HCEC 1CT (cell line): Measurements from ENCODE around the gene HSPA4L.
A peak's percentile ranks its signal among the peaks of the same experiment; 100 is the strongest.

ENCODE experiments used
- DNase-seq: peaks from one replicate; pipeline ENCODE4 v3.0.0-alpha.2; 2017

Gene HSPA4L

GRCh38 chr4:127783955-127784770, 2.0 kb downstream of the HSPA4L start:
- DNase-seq = no peak

- DNase-seq = no peak
Measured at GRCh38 chr4:127788517-127788916, 6.4 kb downstream of the HSPA4L start.

GRCh38 chr4:127791391-127791790, 9.3 kb downstream of the HSPA4L start:
- no peak for DNase-seq

GRCh38 chr4:127793528-127793927, 11.4 kb downstream of the HSPA4L start:
- DNase-seq = no peak

GRCh38 chr4:127799711-127800110, 17.6 kb downstream of the HSPA4L start:
- no peak for DNase-seq

- peak; percentile 1 for DNase-seq
Measured at GRCh38 chr4:127809173-127809800, 27.2 kb downstream of the HSPA4L start.

- no peak for DNase-seq
Measured at GRCh38 chr4:127810551-127810950, 28.4 kb downstream of the HSPA4L start.

GRCh38 chr4:127822430-127822829, 40.3 kb downstream of the HSPA4L start:
- no peak for DNase-seq

GRCh38 chr4:127828121-127828520, 46.0 kb downstream of the HSPA4L start:
- DNase-seq = no peak

GRCh38 chr4:127829014-127829413, 46.9 kb downstream of the HSPA4L start:
- DNase-seq = no peak

- no peak for DNase-seq
Measured at GRCh38 chr4:127832585-127832984, 50.5 kb downstream of the HSPA4L start.

- no peak for DNase-seq
Measured at GRCh38 chr4:127843704-127844600, 61.8 kb downstream of the HSPA4L start.

- no peak for DNase-seq
Measured at GRCh38 chr4:127844601-127845116, 62.5 kb downstream of the HSPA4L start.

GRCh38 chr4:127846061-127846460, 63.9 kb downstream of the HSPA4L start:
- no peak for DNase-seq

- DNase-seq = no peak
Measured at GRCh38 chr4:127846765-127847164, 64.6 kb downstream of the HSPA4L start.

GRCh38 chr4:127849505-127850234, 67.5 kb downstream of the HSPA4L start:
- DNase-seq = no peak

GRCh38 chr4:127852661-127853060, 70.5 kb downstream of the HSPA4L start:
- DNase-seq = no peak

- peak; percentile 74 for DNase-seq
Measured at GRCh38 chr4:127856196-127856812, 74.2 kb downstream of the HSPA4L start.

- DNase-seq = no peak
Measured at GRCh38 chr4:127856813-127857447, 74.8 kb downstream of the HSPA4L start.

GRCh38 chr4:127857641-127858040, 75.5 kb downstream of the HSPA4L start:
- DNase-seq = no peak

- DNase-seq = no peak
Measured at GRCh38 chr4:127868196-127868595, 86.1 kb downstream of the HSPA4L start.
